ENCODE measurements around the gene TMEM242.
"Not testable (repeated sequence)": the region's sequence is repeated elsewhere in the genome, so short reads cannot be mapped to it uniquely, and the experiment has no call there.

TMEM242 gene

GRCh38 chr6:157323255-157323965 lies at the start of gene TMEM242:
Gene TMEM242 (minus strand): TSS chr6:157323519. CDS start chr6:157323499, 20 bp downstream.
- DNase-seq: no peak

GRCh38 chr6:157372501-157373280 lies 49.4 kb upstream of the TMEM242 start:
- no peak for DNase-seq

GRCh38 chr6:157370755-157371154 lies 47.4 kb upstream of the TMEM242 start:
- no peak for DNase-seq

GRCh38 chr6:157368359-157369049 lies 45.2 kb upstream of the TMEM242 start:
- no peak for DNase-seq

GRCh38 chr6:157366648-157367047 lies 43.3 kb upstream of the TMEM242 start:
- DNase-seq: no peak

- DNase-seq: no peak
Measured at GRCh38 chr6:157364705-157365104, 41.4 kb upstream of the TMEM242 start.

GRCh38 chr6:157361886-157362285 lies 38.6 kb upstream of the TMEM242 start:
- DNase-seq: no peak

GRCh38 chr6:157358287-157358686 lies 35.0 kb upstream of the TMEM242 start:
- no peak for DNase-seq

GRCh38 chr6:157346373-157346772 lies 23.1 kb upstream of the TMEM242 start:
- DNase-seq: no peak

GRCh38 chr6:157343732-157344131 lies 20.4 kb upstream of the TMEM242 start:
- no peak for DNase-seq

- DNase-seq: no peak
Measured at GRCh38 chr6:157339432-157339831, 16.1 kb upstream of the TMEM242 start.

- no peak for DNase-seq
Measured at GRCh38 chr6:157337751-157338150, 14.4 kb upstream of the TMEM242 start.

GRCh38 chr6:157337276-157337675 lies 14.0 kb upstream of the TMEM242 start:
- not testable (repeated sequence) for DNase-seq

- DNase-seq: no peak
Measured at GRCh38 chr6:157335829-157336228, 12.5 kb upstream of the TMEM242 start.

- no peak for DNase-seq
Measured at GRCh38 chr6:157333956-157334355, 10.6 kb upstream of the TMEM242 start.

- no peak for DNase-seq
Measured at GRCh38 chr6:157333537-157333936, 10.2 kb upstream of the TMEM242 start.

- DNase-seq: no peak
Measured at GRCh38 chr6:157332813-157333212, 9.5 kb upstream of the TMEM242 start.

- no peak for DNase-seq
Measured at GRCh38 chr6:157330831-157331230, 7.5 kb upstream of the TMEM242 start.

GRCh38 chr6:157329829-157330228 lies 6.5 kb upstream of the TMEM242 start:
- no peak for DNase-seq

GRCh38 chr6:157328108-157328692 lies 4.9 kb upstream of the TMEM242 start:
- no peak for DNase-seq

- DNase-seq: no peak
Measured at GRCh38 chr6:157326979-157327378, 3.7 kb upstream of the TMEM242 start.

GRCh38 chr6:157325069-157325805 lies 1.9 kb upstream of the TMEM242 start:
- no peak for DNase-seq

GRCh38 chr6:157323966-157324300 lies 614 bp upstream of the TMEM242 start:
- DNase-seq: no peak

Measured in NCI-H2227 treated with DMSO at 0.1 percent for 48 hours (cell line).